ENCODE data around the gene SLC16A5. TPM values are rescaled to one million over a fixed set of nuclear protein-coding genes. Genes with fewer than 3 reads are reported as not detected.

SLC16A5 gene
- total RNA-seq, 1 experiment from 2014 or later: 17.1 TPM

GRCh38 chr17:75067856-75068255 lies 19.9 kb upstream of the SLC16A5 start:
- H4K8ac ChIP-seq (replicated peaks; ENCODE audit: insufficient read length, low read depth, low read length): no peak overlapping the region
- no peaks in the 10 kb centered on the region for H3K27me3 ChIP-seq (ENCODE audit: insufficient read depth, low read length)
- DNase-seq: no peak
- peaks cover 3% of the 10 kb centered on the region for H4K20me1 ChIP-seq (ENCODE audit: control insufficient read depth, insufficient read depth, insufficient read length)
- no peak overlapping the region for H2BK20ac ChIP-seq (ENCODE audit: low read depth, low read length, poor library complexity, severe bottlenecking)
- no peaks in the 10 kb centered on the region for H3K9me3 ChIP-seq (ENCODE audit: control insufficient read depth, low read depth, low read length)
- H4K5ac ChIP-seq (ENCODE audit: insufficient read length, low read depth, low read length): no peak overlapping the region
- peaks cover 12 to 28% (median 23%) of the 10 kb centered on the region in 3 experiments for H3K36me3 Mint-ChIP-seq (ENCODE audit: insufficient read depth in 1 of 3, low read depth in 3 of 3)
- TF ChIP-seq CTCF (conservative IDR thresholded peaks at IDR 0.05): no peak
- H2BK12ac ChIP-seq (ENCODE audit: insufficient read length, low read depth, low read length): no peak overlapping the region
- no peak overlapping the region for H3T11ph ChIP-seq (ENCODE audit: low read length)
- H3K4ac ChIP-seq (ENCODE audit: low read depth, low read length): no peak overlapping the region
- no peak overlapping the region for H2BK15ac ChIP-seq (ENCODE audit: low read depth, low read length)
- H3K4me1 Mint-ChIP-seq: peaks cover 0 to 7% of the 10 kb centered on the region in 2 experiments; a peak in 2 of 4 replicates
- H3K14ac ChIP-seq (ENCODE audit: insufficient read depth, low read length): no peak overlapping the region
- H3K27me3 Mint-ChIP-seq (ENCODE audit: low read depth): no peaks in the 10 kb centered on the region; the same call in none of the 2 replicates
- no peak overlapping the region for H2AK5ac ChIP-seq (ENCODE audit: insufficient read length, low read length)
- no peak overlapping the region for H3K56ac ChIP-seq (ENCODE audit: insufficient read length, low read depth, low read length)
- H3K4me1 ChIP-seq (ENCODE audit: insufficient read depth, low read length): no peaks in the 10 kb centered on the region
- no peak overlapping the region for H3K23ac ChIP-seq (ENCODE audit: insufficient read length, low read depth, low read length)
- H3K23me2 ChIP-seq (ENCODE audit: insufficient read length, low read depth, low read length, poor library complexity, severe bottlenecking): no peaks in the 10 kb centered on the region
- peak overlapping the region in 1 of 3 experiments; percentile 76; a peak in 4 of 7 replicates for H3K27ac Mint-ChIP-seq
- no peak overlapping the region for H2BK120ac ChIP-seq (ENCODE audit: low read depth, low read length, poor library complexity, severe bottlenecking)
- no CpG with 5 or more reads among the region's 4 CpGs for WGBS (ENCODE audit: extremely low coverage, insufficient read length, low lambda C conversion rate)
- H3K9ac ChIP-seq (ENCODE audit: extremely low read depth, insufficient read length, low read length): no peak overlapping the region
- H2BK5ac ChIP-seq (ENCODE audit: insufficient read length, low read length): no peak overlapping the region
- H3K79me1 ChIP-seq (ENCODE audit: insufficient read depth, low read depth, low read length, poor library complexity, severe bottlenecking): no peaks in the 10 kb centered on the region
- H3K4me2 ChIP-seq (ENCODE audit: insufficient read depth, insufficient read length, low read length): no peak overlapping the region
- no peaks in the 10 kb centered on the region for H3K9me3 Mint-ChIP-seq
- H3K18ac ChIP-seq (ENCODE audit: insufficient read length, low read depth, low read length): no peak overlapping the region
- H3K4me3 Mint-ChIP-seq: no peak overlapping the region
- no peak overlapping the region for H4K91ac ChIP-seq (ENCODE audit: insufficient read length, low read depth, low read length)
- no peaks in the 10 kb centered on the region for H3K79me2 ChIP-seq (ENCODE audit: insufficient read depth, low read length)
- no peak overlapping the region for H2AFZ ChIP-seq (ENCODE audit: low read length)
- H3K27ac ChIP-seq (ENCODE audit: insufficient read length, low read depth, low read length): no peak overlapping the region
